Breast epithelium (tissue), 3 donors: ENCODE data around the gene APC2.

ENCODE experiments used
- CTCF ChIP-seq, 3 donors: fragments of 450-650 bp; IDR thresholded peaks; one replicate each; pipeline ENCODE4 v1.5.1; 2016 to 2017; ENCODE audit warnings: antibody characterized with exemption in 3 of 3, mild to moderate bottlenecking in 3 of 3, moderate library complexity in 3 of 3
- POLR2A ChIP-seq: fragments of 450-650 bp; IDR thresholded peaks from one replicate; pipeline ENCODE4 v1.6.1; 2016; ENCODE audit warnings: antibody characterized with exemption, mild to moderate bottlenecking, moderate library complexity
- POLR2AphosphoS5 ChIP-seq, 3 donors: sonication (generic); formaldehyde crosslinking; IDR thresholded peaks; one replicate each; pipeline ENCODE4 v1.6.1; 2017; ENCODE audit warnings: antibody characterized with exemption in 3 of 3

DNA sequence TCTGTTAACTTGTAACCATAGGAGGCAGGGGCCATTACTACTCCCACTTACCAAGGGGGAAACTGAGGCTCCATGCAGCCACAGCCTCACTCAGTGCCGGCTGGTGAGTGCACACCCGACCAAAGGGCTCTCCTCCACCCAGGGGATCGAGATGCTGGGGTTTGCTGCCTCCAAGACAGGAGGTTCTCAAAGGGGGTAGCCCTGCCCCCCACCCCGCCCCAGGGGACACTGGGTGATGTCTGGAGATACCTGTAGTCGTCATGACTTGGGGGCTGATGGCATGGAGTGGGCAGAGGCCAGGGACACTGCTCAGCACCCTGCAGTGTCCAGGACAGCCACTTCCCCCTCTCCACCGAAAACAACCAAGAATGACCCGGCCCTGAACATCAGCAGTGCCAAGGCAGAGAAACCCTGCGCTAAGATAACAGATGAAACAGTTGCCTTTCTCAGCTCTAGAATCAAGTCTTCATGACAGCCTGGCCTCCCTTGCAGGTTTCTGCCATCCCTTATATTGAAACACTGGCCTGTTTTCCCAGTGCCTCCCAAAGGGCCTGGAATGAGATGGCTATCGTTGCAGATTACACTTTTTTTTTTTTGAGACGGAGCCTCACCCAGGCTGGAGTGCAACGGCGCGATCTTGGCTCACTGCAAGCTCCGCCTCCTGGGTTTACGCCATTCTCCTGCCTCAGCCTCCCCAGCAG, 44.3 kb downstream of the APC2 start:
- no peak for TF ChIP-seq CTCF (IDR thresholded peaks at IDR 0.05)
- no peak for TF ChIP-seq POLR2A
- TF ChIP-seq POLR2AphosphoS5 (IDR thresholded peaks at IDR 0.05) = no peak
